Measurements from ENCODE around the gene C6orf89. TPM values are rescaled to one million over a fixed set of nuclear protein-coding genes. Genes with fewer than 3 reads are reported as not detected.

Gene C6orf89
- total RNA-seq, 1 experiment from 2014 or later = 11.8 TPM

DNA sequence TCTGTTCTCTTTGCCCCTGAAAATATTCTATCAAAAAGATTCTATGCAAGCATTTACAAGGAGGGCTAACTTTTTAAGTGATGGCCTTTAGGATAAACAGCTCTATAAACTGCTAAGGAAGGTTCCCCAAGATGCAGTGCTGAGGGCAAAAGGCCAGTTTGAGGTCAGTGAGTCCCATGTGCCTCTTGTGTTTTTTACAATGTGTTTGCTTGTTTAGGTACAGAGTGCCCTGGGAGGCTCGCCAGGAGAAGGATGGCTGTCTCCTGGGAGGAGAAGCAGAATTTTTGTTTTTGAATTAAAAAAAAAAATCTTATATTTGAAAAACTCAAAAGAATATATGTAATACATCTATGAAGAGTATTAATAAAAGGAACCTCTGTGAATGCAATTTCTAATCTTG, 87.4 kb downstream of the C6orf89 start:
- Histone ChIP-seq H3K79me2 (ENCODE audit: insufficient read depth, low read length) (no peaks in the 10 kb centered on the region), H3K4ac (ENCODE audit: low read depth, low read length) (no peak overlapping the region), H2AK5ac (ENCODE audit: insufficient read length, low read length) (no peak overlapping the region), H4K8ac (replicated peaks; ENCODE audit: insufficient read length, low read depth, low read length) (no peak overlapping the region), H2AFZ (ENCODE audit: low read length) (no peak overlapping the region), H3K4me1 (ENCODE audit: insufficient read depth, low read length) (no peaks in the 10 kb centered on the region), H3T11ph (ENCODE audit: low read length) (no peak overlapping the region), H2BK20ac (ENCODE audit: low read depth, low read length, poor library complexity, severe bottlenecking) (no peak overlapping the region), H3K79me1 (ENCODE audit: insufficient read depth, low read depth, low read length, poor library complexity, severe bottlenecking) (peaks cover 2% of the 10 kb centered on the region), H3K23me2 (ENCODE audit: insufficient read length, low read depth, low read length, poor library complexity, severe bottlenecking) (no peaks in the 10 kb centered on the region), H3K27me3 (ENCODE audit: insufficient read depth, low read length) (no peaks in the 10 kb centered on the region), H3K4me2 (ENCODE audit: insufficient read depth, insufficient read length, low read length) (no peak overlapping the region), H2BK5ac (ENCODE audit: insufficient read length, low read length) (no peak overlapping the region), H2BK12ac (ENCODE audit: insufficient read length, low read depth, low read length) (no peak overlapping the region), H3K14ac (ENCODE audit: insufficient read depth, low read length) (no peak overlapping the region), H2BK15ac (ENCODE audit: low read depth, low read length) (no peak overlapping the region), H3K18ac (ENCODE audit: insufficient read length, low read depth, low read length) (no peak overlapping the region), H3K23ac (ENCODE audit: insufficient read length, low read depth, low read length) (no peak overlapping the region), H4K5ac (ENCODE audit: insufficient read length, low read depth, low read length) (no peak overlapping the region), H4K91ac (ENCODE audit: insufficient read length, low read depth, low read length) (no peak overlapping the region), H3K27ac (ENCODE audit: insufficient read length, low read depth, low read length) (no peak overlapping the region), H2BK120ac (ENCODE audit: low read depth, low read length, poor library complexity, severe bottlenecking) (no peak overlapping the region), H3K56ac (ENCODE audit: insufficient read length, low read depth, low read length) (no peak overlapping the region), H3K9me3 (ENCODE audit: control insufficient read depth, low read depth, low read length) (no peaks in the 10 kb centered on the region), H4K20me1 (ENCODE audit: control insufficient read depth, insufficient read depth, insufficient read length) (no peaks in the 10 kb centered on the region), H3K9ac (ENCODE audit: extremely low read depth, insufficient read length, low read length) (no peak overlapping the region)
- no peaks in the 10 kb centered on the region for H3K9me3 Mint-ChIP-seq
- no peaks in the 10 kb centered on the region for H3K27me3 Mint-ChIP-seq (ENCODE audit: low read depth)
- peaks cover 64 to 99% (median 97%) of the 10 kb centered on the region in 3 experiments for H3K36me3 Mint-ChIP-seq (ENCODE audit: insufficient read depth in 1 of 3, low read depth in 3 of 3)
- peaks cover 2 to 3% of the 10 kb centered on the region in 2 experiments; a peak in 1 of 4 replicates for H3K4me1 Mint-ChIP-seq
- H3K27ac Mint-ChIP-seq = no peak overlapping the region
- no peak for DNase-seq
- no CpG with 5 or more reads among the region's 1 CpG for WGBS (ENCODE audit: extremely low coverage, insufficient read length, low lambda C conversion rate)
- TF ChIP-seq, protein P1, sequence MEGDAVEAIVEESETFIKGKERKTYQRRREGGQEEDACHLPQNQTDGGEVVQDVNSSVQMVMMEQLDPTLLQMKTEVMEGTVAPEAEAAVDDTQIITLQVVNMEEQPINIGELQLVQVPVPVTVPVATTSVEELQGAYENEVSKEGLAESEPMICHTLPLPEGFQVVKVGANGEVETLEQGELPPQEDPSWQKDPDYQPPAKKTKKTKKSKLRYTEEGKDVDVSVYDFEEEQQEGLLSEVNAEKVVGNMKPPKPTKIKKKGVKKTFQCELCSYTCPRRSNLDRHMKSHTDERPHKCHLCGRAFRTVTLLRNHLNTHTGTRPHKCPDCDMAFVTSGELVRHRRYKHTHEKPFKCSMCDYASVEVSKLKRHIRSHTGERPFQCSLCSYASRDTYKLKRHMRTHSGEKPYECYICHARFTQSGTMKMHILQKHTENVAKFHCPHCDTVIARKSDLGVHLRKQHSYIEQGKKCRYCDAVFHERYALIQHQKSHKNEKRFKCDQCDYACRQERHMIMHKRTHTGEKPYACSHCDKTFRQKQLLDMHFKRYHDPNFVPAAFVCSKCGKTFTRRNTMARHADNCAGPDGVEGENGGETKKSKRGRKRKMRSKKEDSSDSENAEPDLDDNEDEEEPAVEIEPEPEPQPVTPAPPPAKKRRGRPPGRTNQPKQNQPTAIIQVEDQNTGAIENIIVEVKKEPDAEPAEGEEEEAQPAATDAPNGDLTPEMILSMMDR (conservative IDR thresholded peaks at IDR 0.05) = no peak
- H3K4me3 Mint-ChIP-seq = no peak overlapping the region

All from H9 (cell line).